Activated CD4-positive, alpha-beta memory T cell treated with anti-CD3 and anti-CD28 coated beads for 36 hours (primary cell): ENCODE results near the gene CNTN4. TPM values are rescaled to one million over a fixed set of nuclear protein-coding genes. Genes with fewer than 3 reads are reported as not detected.

Experiments
- CTCF ChIA-PET: fragments of 350-600 bp; sonication (Branson Sonifier 250); formaldehyde crosslinking; loops from one replicate; lab custom pipeline; 2021; ENCODE audit warnings: antibody characterized with exemption, inconsistent platforms; lab: Charles Lee
- POLR2A ChIA-PET: fragments of 350-600 bp; sonication (Branson Sonifier 250); formaldehyde crosslinking; loops from one replicate; lab custom pipeline; 2021; ENCODE audit warnings: antibody characterized with exemption; lab: Charles Lee
- DNase-seq: peaks from one replicate; pipeline ENCODE4 v3.0.0-alpha.2; 2020
- H3K27ac Mint-ChIP-seq: one replicate; pipeline ENCODE4 v1.8.0; 2021; ENCODE audit warnings: mixed read lengths
- H3K27me3 Mint-ChIP-seq: one replicate; pipeline ENCODE4 v1.8.0; 2021; ENCODE audit warnings: mixed read lengths
- H3K36me3 Mint-ChIP-seq: one replicate; pipeline ENCODE4 v1.8.0; 2021; ENCODE audit warnings: mixed read lengths
- H3K4me1 Mint-ChIP-seq: one replicate; pipeline ENCODE4 v1.8.0; 2021; ENCODE audit warnings: low read depth, mixed read lengths
- H3K4me3 Mint-ChIP-seq: one replicate; pipeline ENCODE4 v1.8.0; 2021; ENCODE audit warnings: mild to moderate bottlenecking, mixed read lengths
- H3K9me3 Mint-ChIP-seq: one replicate; pipeline ENCODE4 v1.8.0; 2021; ENCODE audit warnings: mixed read lengths
- intact Hi-C: fragments of 100-400 bp; cut with micrococcal nuclease; formaldehyde crosslinking; loops from one replicate; pipeline ENCODE4 v1.15.1; 2023
- total RNA-seq, 2 experiments: library from RNA; stranded (reverse); gene quantifications; one replicate each; pipeline ENCODE4 v1.2.3, GENCODE V29; 2021

The CNTN4 gene
- total RNA-seq, 2 experiments from 2014 or later, result not detected

GRCh38 chr3:2937055-2937454 is 838.4 kb downstream of the CNTN4 start:
- Mint-ChIP-seq H3K27ac (no peak overlapping the region), H3K4me3 (no peak overlapping the region), H3K4me1 (no peaks in the 10 kb centered on the region), H3K9me3 (no peaks in the 10 kb centered on the region), H3K27me3 (no peaks in the 10 kb centered on the region), H3K36me3 (no peaks in the 10 kb centered on the region)
- DNase-seq, result no peak
- POLR2A ChIA-PET, result no interaction called here
- intact Hi-C loops, result no loop called here
- CTCF ChIA-PET, result no interaction called here

GRCh38 chr3:2937592-2937991 is 838.9 kb downstream of the CNTN4 start:
- Mint-ChIP-seq H3K9me3 (no peaks in the 10 kb centered on the region), H3K4me1 (no peaks in the 10 kb centered on the region), H3K27me3 (no peaks in the 10 kb centered on the region), H3K27ac (no peak overlapping the region), H3K36me3 (no peaks in the 10 kb centered on the region), H3K4me3 (no peak overlapping the region)
- no peak for DNase-seq
- CTCF ChIA-PET, result no interaction called here
- POLR2A ChIA-PET, result no interaction called here
- intact Hi-C loops, result no loop called here

DNA sequence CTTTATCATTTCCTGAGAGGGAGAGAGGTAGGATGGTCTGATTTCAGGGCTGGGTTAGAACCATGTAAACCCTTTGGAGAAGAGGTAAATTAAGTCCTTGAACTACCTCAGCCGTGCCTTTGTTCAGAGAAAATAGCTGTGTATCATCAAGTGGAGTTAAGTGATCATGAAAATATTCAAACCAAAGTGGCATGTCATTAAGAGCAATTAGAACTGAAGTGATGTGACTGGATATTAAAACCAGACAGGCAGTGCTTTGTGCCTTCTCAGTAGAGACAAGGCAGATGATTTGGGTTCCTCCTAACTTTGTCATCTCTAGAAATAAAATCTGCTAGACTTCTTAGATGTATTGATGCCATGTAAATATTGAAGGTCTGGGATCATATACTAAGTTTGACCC is 840.0 kb downstream of the CNTN4 start:
- no peaks in the 10 kb centered on the region for H3K27me3 Mint-ChIP-seq
- CTCF ChIA-PET, result no interaction called here

GRCh38 chr3:2940062-2940461 is 841.4 kb downstream of the CNTN4 start:
- H3K4me3 Mint-ChIP-seq, result no peak overlapping the region
- no peaks in the 10 kb centered on the region for H3K27me3 Mint-ChIP-seq
- DNase-seq, result no peak
- no peak overlapping the region for H3K27ac Mint-ChIP-seq
- no peaks in the 10 kb centered on the region for H3K4me1 Mint-ChIP-seq
- ChIA-PET CTCF (no interaction called here), POLR2A (no interaction called here)
- no peaks in the 10 kb centered on the region for H3K9me3 Mint-ChIP-seq
- intact Hi-C loops, result no loop called here
- no peaks in the 10 kb centered on the region for H3K36me3 Mint-ChIP-seq

More for the DNA sequence above, 840.0 kb downstream of the CNTN4 start:
- no peak for DNase-seq
- H3K9me3 Mint-ChIP-seq, result no peaks in the 10 kb centered on the region
- H3K4me1 Mint-ChIP-seq, result no peaks in the 10 kb centered on the region
- no peak overlapping the region for H3K4me3 Mint-ChIP-seq
- no peaks in the 10 kb centered on the region for H3K36me3 Mint-ChIP-seq
- H3K27ac Mint-ChIP-seq, result no peak overlapping the region
- intact Hi-C loops, result no loop called here
- POLR2A ChIA-PET, result no interaction called here

- POLR2A ChIA-PET, result no interaction called here
- Mint-ChIP-seq H3K27ac (no peak overlapping the region), H3K4me3 (no peak overlapping the region), H3K36me3 (no peaks in the 10 kb centered on the region), H3K27me3 (peaks cover 4% of the 10 kb centered on the region), H3K9me3 (no peaks in the 10 kb centered on the region), H3K4me1 (no peaks in the 10 kb centered on the region)
- intact Hi-C loops, result no loop called here
- CTCF ChIA-PET, result no interaction called here
- DNase-seq, result no peak
Measured at GRCh38 chr3:2944628-2945027, 846.0 kb downstream of the CNTN4 start.

GRCh38 chr3:2945121-2945520 is 846.5 kb downstream of the CNTN4 start:
- Mint-ChIP-seq H3K4me1 (no peaks in the 10 kb centered on the region), H3K27me3 (peaks cover 4% of the 10 kb centered on the region), H3K9me3 (no peaks in the 10 kb centered on the region), H3K36me3 (no peaks in the 10 kb centered on the region), H3K4me3 (no peak overlapping the region), H3K27ac (no peak overlapping the region)
- POLR2A ChIA-PET, result no interaction called here
- intact Hi-C loops, result no loop called here
- DNase-seq, result no peak
- CTCF ChIA-PET, result no interaction called here

DNA sequence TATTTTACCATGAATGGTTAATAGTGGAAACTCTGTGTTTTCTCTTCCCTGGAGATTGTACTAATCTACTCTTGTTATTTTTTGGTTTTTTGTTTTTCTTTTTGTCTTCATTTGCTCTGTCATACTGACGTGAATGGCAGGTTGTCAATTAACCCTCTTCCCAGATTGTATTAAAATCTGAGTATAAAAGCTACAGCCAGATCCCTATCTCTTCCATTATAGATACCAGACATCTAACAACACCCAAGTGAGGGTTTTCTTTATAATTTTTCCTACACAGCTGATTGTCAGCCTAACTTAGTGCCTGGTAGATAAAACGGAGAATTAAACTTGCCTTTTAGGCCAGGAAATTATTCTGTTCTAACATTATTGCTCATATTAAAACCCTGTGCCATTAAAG is 848.9 kb downstream of the CNTN4 start:
- H3K9me3 Mint-ChIP-seq, result no peaks in the 10 kb centered on the region
- no peak for DNase-seq
- peaks cover 4% of the 10 kb centered on the region for H3K27me3 Mint-ChIP-seq
- ChIA-PET CTCF (interaction anchor here (2.1 kb wide), 1 partner anchor 26 kb away, joined by 4 read pairs; no protein-coding TSS in a partner anchor), POLR2A (no interaction called here)
- H3K4me1 Mint-ChIP-seq, result no peaks in the 10 kb centered on the region
- no peak overlapping the region for H3K27ac Mint-ChIP-seq
- no peak overlapping the region for H3K4me3 Mint-ChIP-seq
- H3K36me3 Mint-ChIP-seq, result no peaks in the 10 kb centered on the region
- intact Hi-C loops, result no loop called here

- no peaks in the 10 kb centered on the region for H3K36me3 Mint-ChIP-seq
- no peaks in the 10 kb centered on the region for H3K4me1 Mint-ChIP-seq
- ChIA-PET POLR2A (interaction anchor here (0.7 kb wide), 1 partner anchor 36 kb away, joined by 3 read pairs; no protein-coding TSS in a partner anchor), CTCF (interaction anchor here (2.1 kb wide), 1 partner anchor 27 kb away, joined by 4 read pairs; no protein-coding TSS in a partner anchor)
- no peaks in the 10 kb centered on the region for H3K9me3 Mint-ChIP-seq
- peaks cover 4% of the 10 kb centered on the region for H3K27me3 Mint-ChIP-seq
- H3K27ac Mint-ChIP-seq, result no peak overlapping the region
- DNase-seq, result no peak
- intact Hi-C loops, result no loop called here
- no peak overlapping the region for H3K4me3 Mint-ChIP-seq
Measured at GRCh38 chr3:2948882-2949281, 850.2 kb downstream of the CNTN4 start.

DNA sequence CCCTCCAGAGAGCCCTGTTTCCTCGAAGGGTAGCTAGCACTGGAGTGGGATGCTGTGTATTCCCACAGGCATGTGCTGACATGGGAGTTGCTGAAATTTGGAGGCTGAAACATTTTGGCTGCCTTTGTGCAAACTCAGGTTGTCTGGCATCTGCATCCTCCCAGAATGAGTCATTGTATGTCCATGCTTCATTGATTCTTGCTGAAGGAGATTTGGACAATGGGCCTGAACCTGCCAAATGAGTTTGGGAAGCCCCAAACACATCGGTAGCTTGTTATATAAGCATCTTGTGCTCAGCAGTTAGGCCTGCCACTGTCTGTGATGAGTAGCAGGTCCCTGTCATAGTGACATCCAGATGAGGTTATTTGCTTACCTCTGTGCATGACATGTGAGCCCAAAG is 851.5 kb downstream of the CNTN4 start:
- H3K4me1 Mint-ChIP-seq, result no peaks in the 10 kb centered on the region
- H3K27ac Mint-ChIP-seq, result no peak overlapping the region
- DNase-seq, result no peak
- H3K4me3 Mint-ChIP-seq, result no peak overlapping the region
- peaks cover 4% of the 10 kb centered on the region for H3K27me3 Mint-ChIP-seq
- ChIA-PET POLR2A (interaction anchor here (0.7 kb wide), 1 partner anchor 107 kb away, joined by 3 read pairs; no protein-coding TSS in a partner anchor), CTCF (no interaction called here)
- H3K9me3 Mint-ChIP-seq, result no peaks in the 10 kb centered on the region
- H3K36me3 Mint-ChIP-seq, result no peaks in the 10 kb centered on the region
- intact Hi-C loops, result no loop called here

GRCh38 chr3:2957115-2957514 is 858.4 kb downstream of the CNTN4 start:
- ChIA-PET CTCF (no interaction called here), POLR2A (no interaction called here)
- H3K27me3 Mint-ChIP-seq, result no peaks in the 10 kb centered on the region
- DNase-seq, result no peak
- no peaks in the 10 kb centered on the region for H3K9me3 Mint-ChIP-seq
- H3K27ac Mint-ChIP-seq, result no peak overlapping the region
- no peak overlapping the region for H3K4me3 Mint-ChIP-seq
- H3K4me1 Mint-ChIP-seq, result no peaks in the 10 kb centered on the region
- H3K36me3 Mint-ChIP-seq, result no peaks in the 10 kb centered on the region
- intact Hi-C loops, result no loop called here

- H3K4me3 Mint-ChIP-seq, result no peak overlapping the region
- POLR2A ChIA-PET, result no interaction called here
- no peaks in the 10 kb centered on the region for H3K9me3 Mint-ChIP-seq
- intact Hi-C loops, result no loop called here
- CTCF ChIA-PET, result no interaction called here
- H3K27ac Mint-ChIP-seq, result no peak overlapping the region
- H3K4me1 Mint-ChIP-seq, result no peaks in the 10 kb centered on the region
- no peak for DNase-seq
- no peaks in the 10 kb centered on the region for H3K27me3 Mint-ChIP-seq
- no peaks in the 10 kb centered on the region for H3K36me3 Mint-ChIP-seq
Measured at GRCh38 chr3:2958551-2958950, 859.9 kb downstream of the CNTN4 start.

DNA sequence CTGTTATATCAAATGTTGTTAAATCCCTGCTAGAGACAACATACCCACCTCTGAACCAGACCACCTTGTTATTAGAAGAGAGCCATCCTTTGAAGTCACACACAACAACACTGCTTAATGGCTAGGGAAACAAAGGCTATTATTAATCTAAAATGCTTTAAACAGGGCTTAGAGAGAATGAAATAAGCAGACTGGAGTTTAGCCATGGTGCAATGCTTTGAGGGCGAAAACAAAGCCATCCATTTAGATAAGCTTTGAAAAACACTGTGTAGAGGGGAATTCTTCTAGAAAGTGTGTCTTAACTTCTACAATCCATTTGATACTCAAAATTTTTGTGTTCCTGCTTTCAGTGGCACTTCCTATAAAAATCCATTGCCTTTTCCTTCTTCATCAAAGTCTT is 862.9 kb downstream of the CNTN4 start:
- no peaks in the 10 kb centered on the region for H3K4me1 Mint-ChIP-seq
- no peaks in the 10 kb centered on the region for H3K9me3 Mint-ChIP-seq
- H3K27ac Mint-ChIP-seq, result no peak overlapping the region
- ChIA-PET POLR2A (no interaction called here), CTCF (no interaction called here)
- H3K36me3 Mint-ChIP-seq, result no peaks in the 10 kb centered on the region
- peaks cover 2% of the 10 kb centered on the region for H3K27me3 Mint-ChIP-seq
- DNase-seq, result no peak
- no peak overlapping the region for H3K4me3 Mint-ChIP-seq
- intact Hi-C loops, result no loop called here

DNA sequence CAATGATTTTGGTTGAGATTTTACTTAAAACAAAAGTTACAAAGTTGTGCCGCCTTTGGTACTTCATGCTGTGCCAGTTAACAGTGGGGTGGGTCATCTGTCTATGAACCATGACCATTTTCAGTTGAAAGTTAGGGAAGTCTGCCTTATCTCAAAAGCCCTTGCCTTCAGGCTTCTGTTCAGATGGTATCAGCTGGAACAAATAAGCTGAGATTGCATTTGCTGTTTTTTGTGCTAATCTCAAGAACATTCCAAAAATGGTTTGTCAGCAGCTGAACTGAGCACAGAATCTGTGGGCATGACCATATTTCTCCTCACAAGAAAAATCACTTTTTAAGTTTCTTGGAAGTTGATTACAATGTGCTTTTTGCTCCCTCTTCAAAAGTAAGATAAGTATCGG is 869.2 kb downstream of the CNTN4 start:
- DNase-seq, result no peak
- Mint-ChIP-seq H3K27ac (no peak overlapping the region), H3K9me3 (no peaks in the 10 kb centered on the region), H3K36me3 (no peaks in the 10 kb centered on the region), H3K27me3 (peaks cover 15% of the 10 kb centered on the region), H3K4me1 (no peaks in the 10 kb centered on the region), H3K4me3 (no peak overlapping the region)
- ChIA-PET POLR2A (no interaction called here), CTCF (no interaction called here)
- intact Hi-C loops, result no loop called here
